T-helper 1 cell (primary cell): ENCODE results near the gene HS3ST3B1.

Experiments used
- DNase-seq, 5 donors: peaks; one replicate each; pipeline ENCODE4 v3.0.0-alpha.2; 2012 to 2020

Gene HS3ST3B1

DNA sequence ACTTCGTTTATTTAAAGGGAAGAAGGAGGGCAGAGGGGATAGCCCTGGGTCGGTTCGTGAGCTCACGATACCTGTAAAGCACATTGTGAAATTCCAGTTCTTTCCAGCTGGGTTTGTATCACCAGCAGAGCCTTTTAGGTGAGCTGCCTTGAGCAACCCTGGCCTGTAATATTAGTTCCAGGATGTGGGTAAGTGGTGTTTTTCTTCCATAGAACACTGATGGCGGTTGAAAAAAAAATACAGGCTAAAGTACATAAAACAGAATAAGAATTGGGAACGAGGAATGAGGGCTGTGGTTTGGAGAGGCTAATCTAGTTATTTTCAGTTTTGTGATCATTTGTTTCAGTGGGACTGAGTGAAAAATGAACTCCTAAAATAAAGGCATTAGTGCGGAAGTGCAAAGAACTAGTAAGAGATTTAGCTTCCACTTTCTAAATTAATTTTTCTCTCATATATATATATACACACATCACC, 20.6 kb downstream of the HS3ST3B1 start:
- no peak for DNase-seq

DNA sequence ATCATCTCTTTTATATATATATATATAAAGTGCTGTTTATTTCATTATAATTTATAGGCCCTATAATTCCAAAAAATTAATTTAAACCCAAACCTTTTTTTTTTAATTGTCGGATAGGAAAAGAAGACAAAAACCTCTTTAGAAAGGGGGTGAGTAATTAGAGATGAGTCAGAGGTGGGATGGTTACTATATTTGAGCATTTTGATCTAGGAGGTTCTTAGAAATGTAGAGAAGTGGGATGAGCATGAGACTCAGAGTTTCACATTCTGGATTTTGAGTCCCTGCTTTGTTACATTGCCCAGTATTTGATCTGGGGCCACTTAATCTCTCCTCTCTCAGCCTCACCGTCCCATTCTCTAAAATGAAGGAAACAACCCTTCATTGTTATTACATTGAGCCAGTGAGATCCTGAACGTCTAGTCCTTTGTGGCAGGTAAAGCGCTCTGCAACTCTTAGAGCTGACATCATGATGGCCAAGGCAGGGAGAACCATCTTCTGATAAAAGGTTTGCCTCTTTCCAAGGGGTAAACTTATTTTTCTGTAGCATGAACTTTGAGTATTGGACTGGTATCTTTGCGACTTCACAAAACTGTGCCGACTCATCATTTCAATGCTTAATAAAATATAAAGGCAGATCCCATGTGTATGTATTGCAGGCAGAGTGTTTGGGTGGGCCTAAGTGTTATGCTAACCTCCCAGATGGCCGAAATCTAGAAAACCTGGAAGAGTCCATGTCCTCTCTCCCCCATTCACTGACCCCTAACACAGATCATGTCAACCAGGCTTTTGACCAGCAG, 21.3 kb downstream of the HS3ST3B1 start:
- no peak for DNase-seq

DNA sequence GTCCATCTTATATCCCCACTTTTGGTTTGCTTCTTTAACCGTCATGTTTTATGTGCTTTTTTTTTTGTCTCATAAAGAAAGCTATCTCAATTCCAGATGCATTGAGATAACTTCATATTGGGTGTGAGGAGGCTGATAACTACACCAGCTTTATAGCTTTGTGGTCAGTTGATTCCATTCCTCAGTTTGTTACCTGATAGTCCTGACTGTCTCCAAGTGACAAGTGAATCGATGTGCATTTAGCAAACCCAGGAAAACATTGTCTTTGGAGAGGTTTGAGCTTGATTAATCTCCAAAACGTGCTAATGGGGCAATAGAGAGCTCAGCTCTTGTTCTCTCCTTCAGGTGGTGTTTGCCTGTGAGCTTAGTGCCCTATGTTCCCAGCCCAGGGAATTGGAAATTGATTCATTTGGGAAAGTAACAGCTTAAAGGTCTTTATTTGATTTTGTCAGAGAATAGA, 22.7 kb downstream of the HS3ST3B1 start:
- DNase-seq, result no peak

DNA sequence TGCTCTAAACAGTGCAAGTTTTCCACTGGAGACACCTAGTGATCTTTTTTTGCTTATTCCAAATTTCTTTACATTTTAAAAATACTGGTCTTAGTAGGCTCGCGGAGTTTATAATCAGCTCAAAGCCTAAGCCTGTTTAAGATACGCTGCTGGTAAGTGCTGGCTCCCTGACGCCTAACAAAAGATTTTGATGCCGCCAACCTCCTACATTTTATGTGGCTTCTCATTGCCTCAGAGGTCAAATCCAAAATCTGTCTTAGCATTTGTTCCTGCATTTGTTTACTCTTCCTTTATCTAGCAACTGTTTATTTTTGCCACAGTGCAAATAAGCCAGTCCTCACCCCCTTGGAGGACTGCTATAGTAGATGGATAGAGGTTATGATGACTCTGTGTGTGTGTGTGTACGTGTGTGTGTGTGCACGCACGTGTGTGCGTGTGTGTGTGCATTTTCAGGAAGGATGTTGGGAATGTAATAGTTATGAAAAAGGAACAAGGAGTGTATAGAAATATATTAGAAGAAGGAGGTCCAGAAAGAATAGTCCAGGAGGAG, 24.8 kb downstream of the HS3ST3B1 start:
- no peak for DNase-seq

DNA sequence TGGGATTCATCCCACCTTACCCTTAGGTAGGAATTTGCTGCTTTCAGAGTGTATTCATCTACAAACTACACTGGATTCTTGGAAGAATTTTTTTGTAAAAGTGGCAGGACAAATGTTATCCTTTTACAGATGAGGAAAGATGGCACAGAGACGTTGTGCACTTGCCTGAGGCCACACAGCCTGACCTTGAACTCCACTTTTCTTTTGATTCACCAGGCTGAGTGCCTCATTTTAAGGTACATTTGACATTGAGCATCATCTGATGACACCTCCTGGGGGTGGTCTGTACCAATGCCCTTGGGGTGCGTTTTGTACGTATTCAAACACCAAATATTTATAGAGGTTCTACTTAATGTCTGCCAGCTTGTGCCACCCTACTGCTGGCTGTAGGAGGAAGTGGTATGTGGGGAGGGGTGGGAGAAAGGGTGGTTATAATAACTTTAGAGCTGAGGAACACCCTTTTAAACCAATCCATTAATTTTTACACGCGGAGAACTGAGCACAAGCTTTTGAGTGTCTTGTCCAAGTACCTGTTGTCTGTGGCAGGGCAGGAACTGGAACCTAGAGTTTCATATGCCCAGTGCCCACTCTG, 29.1 kb downstream of the HS3ST3B1 start:
- no peak for DNase-seq

DNA sequence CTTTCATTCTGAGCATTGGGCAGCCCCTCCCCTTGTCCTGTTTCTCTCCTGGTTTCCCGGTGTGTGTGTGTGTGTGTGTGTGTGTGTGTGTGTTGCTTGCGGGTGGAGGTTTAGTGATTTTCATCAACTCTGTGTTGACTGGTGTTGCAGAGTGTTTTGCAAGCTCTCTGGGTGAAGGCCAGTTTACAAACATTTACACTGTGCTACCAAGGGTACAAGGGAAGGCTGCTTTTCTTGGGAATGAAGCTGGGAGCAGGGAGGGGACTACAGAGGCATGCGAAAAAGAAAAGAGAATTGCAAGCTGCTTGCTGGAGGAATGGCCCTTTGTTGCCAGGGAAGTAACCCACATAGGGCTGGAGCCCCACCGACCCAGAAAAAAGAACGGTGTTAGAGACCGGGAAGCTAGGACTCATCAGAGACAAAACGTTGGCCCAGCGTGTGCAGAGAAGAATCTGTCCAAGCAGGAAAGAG, 29.6 kb downstream of the HS3ST3B1 start:
- no peak for DNase-seq

DNA sequence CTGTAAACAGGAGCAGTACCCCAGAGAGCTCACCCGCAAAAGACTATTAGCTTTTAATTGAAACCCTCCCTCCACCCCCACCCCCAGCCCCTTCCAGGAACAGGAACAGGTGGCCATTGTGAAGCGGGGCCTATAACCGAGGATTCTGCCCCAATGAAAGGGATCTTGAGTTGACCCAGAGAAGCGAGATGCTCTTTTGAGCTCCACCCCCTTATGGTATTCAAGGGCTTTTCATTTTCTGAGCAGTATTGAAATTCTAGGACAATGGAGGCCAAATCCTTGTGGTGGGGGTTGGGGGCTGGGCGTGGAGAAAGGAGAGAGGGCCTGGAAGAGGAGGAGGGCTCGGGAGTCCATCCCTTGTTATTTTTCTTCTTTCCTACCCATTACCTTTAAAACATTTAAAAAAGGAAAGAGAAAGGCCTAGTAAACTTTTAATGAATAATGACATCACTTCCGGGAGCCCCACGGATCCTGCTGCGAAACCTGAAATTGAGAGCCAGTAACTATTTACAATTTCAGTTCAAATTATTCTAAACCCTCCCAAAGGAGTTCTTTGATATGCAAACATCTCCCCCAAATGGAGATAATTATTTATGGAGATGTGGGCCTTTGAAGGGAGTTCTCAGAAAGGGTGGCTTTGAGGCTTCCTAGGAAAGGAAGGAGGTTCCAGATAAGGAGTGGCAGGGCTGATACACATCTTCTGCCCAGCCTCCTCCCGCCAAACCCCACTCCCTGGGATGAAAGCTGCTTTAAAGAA, 30.5 kb downstream of the HS3ST3B1 start:
- DNase-seq, result no peak

DNA sequence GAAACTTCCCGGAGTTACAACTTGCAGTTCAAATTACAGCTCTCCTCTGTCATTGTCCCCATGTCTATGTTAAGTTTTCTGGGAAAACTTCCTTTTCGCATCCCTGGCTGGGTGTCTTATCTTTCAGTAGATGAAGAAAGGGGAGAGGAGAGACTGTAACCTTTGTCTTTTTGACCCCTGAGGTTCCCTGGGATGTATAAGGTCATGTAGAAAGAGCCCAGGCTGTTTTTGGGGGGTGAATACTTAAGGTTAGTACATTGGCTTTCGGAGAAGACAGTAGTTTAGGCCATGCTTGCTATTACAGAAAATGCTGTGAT, 31.1 kb downstream of the HS3ST3B1 start:
- no peak for DNase-seq

DNA sequence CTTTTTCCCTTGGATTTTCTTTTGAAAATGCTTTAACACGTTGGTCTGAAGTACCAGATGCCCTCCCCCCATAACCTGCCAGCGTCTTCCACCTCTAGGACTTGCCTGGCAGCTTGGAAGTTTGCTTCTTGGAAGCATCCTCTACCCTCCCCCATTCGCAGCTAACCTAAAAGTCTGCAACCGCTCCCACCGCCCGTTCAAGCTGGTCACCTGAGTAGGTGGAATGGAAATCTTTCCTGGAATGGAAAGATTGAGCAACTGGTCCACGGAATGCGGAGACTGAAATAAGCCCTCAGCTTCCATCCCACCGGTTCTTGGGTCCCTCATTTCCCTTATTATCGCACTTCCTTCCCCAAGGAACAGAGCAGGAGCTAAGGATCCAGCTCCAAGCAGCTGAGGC, 31.4 kb downstream of the HS3ST3B1 start:
- DNase-seq, result no peak

DNA sequence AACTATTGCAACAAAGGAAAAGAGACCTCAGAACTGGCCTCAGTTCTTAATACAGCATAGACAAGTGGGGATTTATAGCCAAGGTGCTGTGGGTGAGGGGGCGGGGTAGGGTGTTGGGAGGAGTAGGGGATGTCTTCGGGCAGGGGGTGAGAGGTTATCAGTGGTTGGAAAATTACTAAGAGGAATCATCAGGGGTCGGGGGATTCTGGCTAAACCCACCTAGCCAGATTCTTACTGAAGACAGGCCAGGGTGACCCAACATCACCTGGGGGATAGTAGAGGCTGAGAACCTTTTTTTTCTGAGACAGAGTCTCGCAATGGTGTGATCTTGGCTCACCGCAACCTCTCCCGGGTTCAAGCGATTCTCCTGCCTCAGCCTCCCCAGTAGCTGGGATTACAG, 32.6 kb downstream of the HS3ST3B1 start:
- no peak for DNase-seq

DNA sequence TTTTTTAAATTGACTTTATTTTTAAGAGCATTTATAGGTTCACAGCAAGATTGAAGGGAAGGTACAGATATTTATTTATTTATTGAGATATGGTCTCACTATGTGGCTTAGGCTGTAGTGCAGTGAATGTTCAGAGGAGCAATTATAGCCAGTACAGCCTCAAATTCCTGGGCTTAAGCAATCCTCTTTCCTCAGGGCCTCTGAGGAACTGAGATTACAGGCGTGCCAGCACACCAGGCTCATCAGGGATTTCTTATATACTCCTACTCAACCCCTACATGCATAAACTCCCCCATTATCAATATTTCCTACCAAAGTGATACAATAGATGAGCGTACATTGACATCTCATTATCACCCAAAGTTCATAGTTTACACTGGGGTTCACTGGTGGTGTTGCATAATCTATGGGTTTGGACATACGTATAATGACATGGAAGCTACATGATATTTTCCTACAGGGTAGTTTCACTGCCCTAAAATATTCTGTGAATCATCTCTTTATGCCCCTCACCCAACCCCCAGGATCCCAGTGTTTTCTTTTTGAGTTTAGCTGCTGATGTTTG, 33.5 kb downstream of the HS3ST3B1 start:
- DNase-seq, result no peak

DNA sequence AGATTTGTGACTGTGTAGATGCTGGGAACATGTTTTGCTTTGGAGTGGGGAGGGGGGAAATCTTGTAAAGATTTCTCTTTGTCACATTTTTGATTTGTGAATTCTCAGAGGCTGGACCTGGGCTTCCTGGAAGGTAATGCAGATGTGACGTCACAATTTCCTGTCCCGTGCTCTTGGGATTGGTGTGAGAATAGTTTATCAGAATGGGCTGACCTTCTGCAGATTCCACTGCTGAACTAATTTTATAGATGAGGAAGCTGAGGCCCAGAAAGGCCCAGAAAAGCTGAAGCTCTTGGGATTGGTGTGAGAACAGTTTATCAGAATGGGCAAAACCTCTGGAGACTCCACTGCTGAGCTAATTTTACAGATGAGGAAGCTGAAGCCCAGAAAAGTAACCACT, 34.0 kb downstream of the HS3ST3B1 start:
- DNase-seq, result peak in 1 of 5 donors; percentile 48

DNA sequence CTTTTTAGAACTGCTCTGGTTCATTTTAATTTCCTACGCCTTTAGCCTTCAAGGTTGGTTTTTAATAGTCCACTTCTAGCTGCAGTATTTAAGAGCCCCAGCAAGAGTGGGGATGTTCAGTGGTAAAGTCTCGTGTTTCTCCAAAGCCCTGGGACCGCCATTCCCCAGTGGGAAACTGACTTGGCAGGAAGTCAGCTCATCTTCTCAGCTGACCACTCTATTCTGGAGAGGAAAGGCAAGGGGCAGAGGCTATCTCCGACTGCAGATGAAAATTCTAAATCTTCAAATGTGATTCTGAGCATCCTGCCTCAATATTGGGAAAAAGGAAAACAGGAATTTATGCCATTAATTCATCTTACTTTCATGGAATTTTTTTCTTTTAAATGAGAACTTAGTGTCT, 35.5 kb downstream of the HS3ST3B1 start:
- DNase-seq, result no peak

DNA sequence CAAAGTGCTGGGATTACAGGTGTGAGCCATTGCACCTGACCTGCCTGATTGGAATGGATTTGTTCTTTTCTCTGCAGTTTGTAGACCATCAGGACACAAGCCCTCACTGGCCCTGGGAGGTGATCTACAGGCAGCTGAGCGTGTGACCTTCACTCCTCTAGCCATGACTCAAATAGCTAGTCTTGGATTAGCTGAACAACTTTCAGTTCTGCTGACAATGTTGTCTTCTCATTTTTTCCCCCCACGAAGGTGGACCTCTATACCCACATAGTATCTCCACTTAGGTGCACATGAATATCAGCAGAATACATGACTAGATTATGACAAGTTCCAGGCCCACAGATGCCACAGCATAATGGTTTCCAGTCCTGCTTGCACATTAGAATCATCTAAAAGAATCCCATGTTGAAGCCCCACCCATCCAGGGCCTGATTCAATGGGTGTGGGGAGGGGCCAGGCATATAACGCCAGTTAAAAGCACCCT, 36.8 kb downstream of the HS3ST3B1 start:
- DNase-seq, result peak in 1 of 5 donors; percentile 53

DNA sequence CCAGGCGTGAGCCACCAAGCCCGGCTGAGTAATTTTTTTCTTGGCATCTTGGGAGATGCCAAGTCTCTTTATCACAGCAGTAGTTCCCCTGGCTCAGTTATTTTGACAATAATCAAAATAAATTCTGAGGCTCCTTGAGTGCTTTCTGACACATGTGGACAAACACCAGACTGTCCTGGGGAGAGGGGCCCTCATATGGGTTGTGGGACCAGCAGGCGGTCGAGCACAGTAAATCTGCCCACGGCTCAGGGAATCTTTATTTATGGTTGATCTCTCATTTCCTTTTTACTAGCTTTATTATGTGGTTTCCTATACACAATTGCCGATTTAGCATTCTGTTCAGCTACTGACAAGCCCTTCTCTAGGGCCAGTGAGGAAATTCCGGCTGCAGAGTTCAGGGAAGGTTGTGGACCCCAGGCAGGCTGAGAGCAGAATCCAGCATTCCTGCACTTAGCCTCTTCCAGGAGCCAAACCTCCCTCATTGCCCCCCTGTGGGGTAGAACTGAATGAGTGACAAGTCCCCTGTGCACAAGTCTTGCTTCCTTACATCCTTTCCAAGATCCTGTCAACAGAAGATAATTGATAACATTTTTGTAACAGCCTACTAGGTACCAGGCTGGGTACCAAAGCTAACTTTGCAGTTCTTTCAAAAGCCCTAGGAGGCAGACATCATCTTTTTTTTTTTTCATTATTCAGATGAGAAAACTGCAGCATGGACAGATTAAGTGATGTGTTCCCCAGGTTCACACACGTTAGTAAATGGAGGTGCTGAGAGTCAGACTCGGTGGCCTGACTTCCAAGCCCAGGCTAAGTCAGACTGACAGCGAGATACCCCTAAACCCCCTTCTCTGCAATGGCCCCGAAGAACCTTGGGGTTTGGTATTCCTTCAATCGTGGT, 40.2 kb downstream of the HS3ST3B1 start:
- DNase-seq, result no peak

DNA sequence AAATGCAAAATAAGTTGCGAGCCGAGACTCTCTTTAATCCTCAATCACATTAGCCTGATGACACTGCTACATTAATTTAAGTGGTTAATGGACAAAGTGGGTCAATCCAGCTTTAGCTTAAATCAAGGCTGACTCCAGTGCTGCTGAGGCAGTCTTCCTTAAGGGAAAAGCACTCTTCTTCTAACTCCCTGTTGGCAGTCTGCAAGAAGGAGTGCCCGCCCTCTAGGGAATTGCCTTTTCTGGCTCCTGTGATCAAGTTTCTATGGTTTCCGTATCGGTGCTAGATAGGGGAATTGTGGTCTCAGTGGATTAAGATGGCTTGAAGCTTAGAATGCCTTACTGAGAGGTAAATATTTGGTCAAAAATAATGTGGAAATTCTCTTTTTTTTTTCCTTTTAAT, 41.0 kb downstream of the HS3ST3B1 start:
- no peak for DNase-seq

DNA sequence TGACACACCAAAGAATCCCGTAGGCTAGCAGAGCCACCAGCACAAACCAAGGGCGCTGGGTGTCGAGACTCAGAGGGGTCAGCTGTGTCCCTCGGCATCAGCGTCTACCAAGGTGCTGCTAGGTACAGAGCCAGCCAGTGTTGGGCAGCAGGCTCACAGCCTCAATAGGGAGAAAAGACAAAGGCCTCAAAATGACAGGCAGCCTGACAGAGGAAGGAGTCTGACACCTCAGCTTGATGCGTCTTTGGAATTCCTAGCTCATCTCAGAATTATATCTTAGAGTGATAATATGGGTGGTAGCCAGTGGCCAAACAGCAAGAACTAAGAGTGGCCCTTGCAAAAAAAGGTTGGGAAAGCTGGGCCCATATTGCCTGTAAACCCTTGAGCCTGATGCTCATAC, 45.9 kb downstream of the HS3ST3B1 start:
- DNase-seq, result no peak

DNA sequence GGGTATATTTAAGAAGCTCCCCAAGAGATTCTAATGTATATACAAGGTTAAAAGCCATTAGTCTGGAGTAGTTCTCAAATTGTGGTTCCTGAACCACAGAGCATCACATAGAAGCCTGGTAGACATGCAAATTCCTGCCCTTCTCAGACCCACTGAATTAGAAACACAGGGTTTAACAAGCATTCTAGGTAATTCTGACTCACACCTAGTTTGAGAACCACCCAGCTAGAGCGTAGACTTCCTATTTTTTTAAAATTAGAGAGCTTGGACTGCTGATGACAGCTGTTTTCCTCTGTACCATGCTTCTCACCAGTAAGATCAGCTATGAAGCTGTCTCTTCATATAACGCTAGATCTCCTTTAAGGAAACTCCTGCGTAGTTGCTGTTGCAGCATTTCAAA, 50.6 kb downstream of the HS3ST3B1 start:
- DNase-seq, result no peak

DNA sequence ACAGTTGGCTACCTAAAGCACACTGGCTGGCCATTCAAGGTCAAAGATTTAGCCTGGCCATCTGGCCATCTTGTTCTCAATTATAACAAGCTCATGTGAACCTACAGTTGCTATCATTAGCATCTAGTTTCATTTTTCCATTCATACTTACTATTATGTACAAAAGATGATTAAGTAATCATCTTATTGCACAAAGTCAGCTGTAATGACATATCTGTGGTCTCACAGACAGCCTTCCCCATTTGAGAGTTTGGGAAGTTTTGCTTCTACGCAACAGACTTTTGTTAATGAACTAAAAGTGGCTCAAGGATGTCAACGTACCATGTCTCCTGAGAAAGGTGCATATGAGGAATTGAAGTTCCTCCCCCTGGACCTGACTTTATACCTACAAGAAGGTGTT, 51.3 kb downstream of the HS3ST3B1 start:
- no peak for DNase-seq

DNA sequence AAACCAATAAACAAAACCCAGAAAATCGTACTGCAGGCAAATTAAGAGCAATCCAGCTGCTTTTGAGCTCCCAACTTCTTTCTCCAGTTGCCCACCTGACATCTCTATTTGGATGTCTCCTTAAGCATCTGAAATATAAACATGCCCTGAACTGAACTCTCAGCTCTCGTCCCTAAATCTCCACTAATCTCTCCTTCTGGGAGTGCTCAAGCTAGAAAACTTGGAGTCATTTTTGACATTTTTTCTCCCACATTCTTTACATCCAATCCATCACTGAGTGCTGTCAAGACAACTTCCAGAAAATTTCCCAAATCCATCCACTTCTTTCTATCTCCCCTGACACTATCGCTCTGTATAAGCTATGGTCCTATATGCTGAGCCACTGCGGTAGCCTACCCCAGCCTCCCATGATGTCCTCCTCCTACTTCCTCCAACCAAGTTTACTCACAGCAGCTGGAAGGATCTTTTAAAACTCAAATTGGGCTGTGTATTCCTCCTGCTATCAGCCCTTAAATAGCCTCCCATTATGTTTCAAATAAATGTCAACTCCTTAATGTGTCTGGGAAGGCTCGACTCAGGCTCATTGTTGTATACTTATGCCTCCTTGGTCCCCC, 53.1 kb downstream of the HS3ST3B1 start:
- no peak for DNase-seq

DNA sequence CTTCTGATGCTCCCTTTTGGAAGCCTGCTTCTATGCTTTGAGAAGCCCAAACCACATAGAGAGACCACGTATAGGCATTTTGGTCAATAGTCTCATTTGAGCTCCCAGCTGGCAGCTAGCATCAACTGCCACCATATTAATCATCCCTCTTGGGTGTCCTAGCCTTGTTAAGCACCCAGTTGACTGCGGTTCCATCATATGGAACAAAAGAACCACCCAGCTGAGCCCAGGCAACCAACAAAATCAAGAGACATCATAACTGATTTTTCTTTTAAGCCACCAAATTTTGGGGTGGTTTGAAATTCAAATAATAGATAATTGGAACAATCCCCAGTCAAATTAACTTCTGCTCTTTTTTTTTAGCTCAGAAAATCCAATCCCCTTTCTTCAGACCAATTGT, 53.9 kb downstream of the HS3ST3B1 start:
- no peak for DNase-seq
